HG03469 (cell line): ENCODE data around the gene DIPK2A.

Source experiments
- ATAC-seq: cut with Tn5 transposase; IDR thresholded peaks from one replicate; pipeline ENCODE4 v1.9.1; 2021; ENCODE audit warnings: mild to moderate bottlenecking, moderate library complexity, moderate number of reproducible peaks; ENCODE audit not compliant: unreplicated experiment

The DIPK2A gene

DNA sequence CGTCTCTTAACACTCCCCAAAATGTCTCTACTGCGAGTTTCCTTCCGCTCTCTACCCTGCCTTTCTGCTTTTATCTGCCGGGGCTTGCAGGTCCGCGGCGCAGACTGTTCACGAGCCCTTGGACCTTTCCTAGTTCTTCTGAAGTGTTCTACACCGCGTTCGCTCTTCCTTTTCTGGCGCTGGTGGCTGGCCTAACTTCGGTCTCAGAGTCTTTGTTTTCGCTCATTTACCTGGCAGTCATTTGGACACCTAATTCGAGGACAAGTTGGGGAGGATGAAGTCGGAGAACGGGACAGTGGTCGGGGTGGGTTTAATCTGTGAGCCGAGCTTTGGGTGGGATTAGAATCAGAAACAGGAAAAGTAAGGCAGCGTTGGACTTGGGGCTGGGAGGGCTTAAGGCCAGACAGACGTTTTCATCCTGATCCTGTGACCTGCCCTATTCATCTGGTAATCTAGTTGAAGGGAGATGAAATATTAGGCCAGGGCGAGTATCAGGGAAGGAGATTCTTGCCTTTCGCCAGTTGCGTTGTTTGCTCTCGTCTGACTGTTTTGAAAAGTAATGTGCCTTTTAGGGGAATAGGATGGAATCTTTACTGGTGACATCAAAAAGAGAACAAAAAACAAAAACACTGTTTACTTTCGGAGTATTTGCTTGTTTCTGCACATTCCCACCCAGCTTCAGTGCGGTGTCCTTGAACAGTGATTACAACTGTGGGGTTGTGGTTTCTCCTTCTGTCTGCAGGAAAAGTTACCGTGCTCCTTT lies 1.8 kb downstream of the DIPK2A start:
- ATAC-seq, result peak; percentile 21

DNA sequence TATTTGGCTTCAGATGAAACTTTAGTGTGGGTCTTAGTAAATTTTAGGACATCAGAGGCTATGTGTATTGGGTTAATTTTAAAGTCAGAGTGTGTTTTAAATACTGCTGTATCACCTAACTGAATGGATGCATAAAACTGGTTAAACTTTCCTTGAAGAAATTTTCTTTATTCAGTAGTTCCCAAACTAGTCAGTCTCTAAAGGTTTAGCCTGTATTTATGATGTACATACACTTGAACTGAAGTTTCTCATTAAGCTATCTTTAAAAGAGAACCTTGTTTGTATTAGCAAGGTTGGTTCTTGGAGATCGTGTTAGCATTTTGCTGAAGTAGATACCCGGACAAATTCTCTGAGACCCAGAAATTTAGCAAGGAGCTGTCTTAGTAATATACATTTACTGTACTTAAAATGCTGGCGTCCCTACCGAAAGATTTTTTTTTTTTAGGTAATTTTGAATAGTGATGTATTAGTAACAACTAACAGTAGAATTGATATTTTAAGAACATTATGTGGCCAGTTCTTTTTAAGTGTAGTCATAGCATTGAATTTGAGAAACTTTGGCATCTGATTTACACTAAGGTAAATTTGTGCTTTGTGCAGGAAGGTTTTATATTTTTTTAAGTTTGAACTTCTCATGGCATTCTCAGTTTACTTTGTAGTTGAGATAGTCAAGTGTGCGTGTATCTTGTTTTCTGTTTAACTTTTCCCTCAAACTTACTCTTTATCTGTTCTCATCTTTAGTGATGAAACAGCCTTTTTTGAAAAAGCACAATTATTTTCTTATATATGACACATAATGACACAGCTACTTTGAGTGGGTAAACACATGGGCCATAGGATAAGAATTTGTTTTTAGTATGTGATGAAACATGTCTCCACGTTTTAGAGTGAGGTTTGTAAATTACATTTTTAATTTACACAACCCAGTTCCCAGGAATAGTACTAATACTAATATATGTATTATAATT lies 2.9 kb downstream of the DIPK2A start:
- no peak for ATAC-seq

DNA sequence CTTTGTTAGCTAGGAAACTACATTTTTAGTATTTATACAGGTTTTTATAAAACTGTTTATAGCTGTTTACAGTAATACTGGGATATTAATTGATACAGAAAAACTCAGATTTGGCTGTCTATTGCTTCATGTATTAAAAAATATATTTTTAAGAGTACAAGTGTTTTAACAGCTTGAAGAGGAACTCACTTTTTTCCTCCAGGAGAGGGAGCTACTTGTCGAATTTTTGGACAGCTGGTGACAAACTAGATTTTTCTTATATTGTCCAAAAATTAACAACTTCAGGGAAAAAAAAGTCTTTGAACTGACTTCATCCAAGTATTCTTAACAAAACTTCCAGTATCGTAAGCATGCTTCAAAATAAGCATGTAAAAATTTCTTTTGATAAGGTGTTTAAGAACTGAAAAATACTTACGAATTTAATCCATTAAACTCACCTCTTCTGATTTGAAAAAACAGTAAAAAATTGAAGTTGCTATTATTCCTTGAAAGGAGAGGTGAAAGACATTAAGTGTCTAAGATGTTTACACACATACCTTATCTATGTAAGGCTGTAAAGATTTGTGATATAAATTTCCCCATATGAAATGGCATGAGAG lies 4.0 kb downstream of the DIPK2A start:
- ATAC-seq, result no peak

DNA sequence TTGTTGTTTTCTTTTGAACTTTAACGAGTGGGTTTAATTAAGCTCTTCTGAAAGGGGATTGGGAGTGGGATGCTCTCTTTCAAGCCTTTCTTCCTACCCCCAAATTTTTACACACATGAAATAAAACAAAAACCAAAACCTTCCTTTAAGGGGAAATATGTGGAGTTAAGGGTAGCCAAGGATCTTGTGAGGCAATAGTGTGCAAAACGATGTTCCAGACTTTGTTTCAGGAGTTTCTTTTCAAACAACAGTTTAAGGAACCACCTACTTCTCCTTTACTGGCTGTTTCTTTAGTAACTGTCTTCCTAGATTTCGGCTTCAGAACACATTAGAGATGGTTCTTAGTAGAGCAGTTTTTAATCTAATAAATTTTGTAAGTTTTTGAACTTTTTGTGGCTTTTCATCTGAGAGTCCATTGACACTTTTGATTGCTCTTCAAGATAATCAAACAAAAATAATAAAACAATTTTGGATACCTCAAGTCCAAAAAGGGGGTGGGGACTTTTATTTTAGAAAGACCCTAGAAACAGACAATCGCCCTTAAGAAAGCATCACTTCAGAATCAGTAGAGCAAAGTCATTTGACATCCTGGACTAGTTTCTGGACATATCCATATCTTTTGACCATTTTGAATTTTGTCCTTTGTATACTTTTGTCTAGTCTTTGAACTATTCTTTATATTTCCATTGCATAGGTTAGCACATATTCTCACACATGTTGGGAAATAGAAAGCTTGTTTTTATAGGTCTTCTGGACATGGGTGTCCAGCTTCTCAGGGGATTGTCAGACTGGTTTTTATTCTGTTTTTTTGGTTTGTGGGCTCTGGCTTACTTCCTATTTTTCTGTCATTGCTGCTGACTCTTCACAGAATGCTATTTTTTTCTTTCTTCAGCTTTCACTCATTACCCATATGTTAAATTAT lies 6.0 kb downstream of the DIPK2A start:
- ATAC-seq, result peak; percentile 28

DNA sequence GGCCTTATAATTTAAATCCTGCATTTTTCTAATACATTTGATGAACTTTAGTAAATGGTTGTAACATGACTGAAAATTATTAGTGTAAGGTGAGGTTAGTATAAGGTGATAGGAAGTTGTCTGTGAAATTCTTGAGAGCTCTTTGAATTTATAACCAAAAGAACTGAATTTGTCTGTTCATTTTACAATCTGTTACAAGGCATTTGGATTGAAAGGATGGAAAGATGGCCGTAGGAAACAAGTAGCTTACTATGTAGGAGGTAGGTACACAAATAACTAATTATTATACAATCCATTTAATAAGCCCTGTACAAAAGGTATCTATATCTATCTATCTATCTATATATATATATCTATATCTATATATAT lies 6.6 kb downstream of the DIPK2A start:
- ATAC-seq, result no peak

DNA sequence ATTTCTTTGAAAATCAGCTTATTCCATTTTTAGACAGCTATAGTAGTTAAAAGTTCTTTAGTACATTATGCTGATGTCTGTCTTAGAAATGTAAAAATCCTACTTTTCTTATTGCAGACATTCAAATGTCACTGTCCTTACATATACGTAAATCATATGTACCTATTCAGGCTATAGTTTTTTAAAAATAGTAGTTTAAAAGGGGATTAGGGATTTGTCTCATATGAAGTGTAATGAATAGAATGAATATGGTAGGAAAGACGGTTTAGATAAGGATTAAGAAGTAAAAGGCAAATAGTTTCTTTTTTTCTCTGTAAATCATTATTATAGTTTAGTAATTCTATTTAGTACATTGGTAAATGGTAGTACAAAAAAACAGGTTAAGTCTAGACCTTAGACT lies 7.4 kb downstream of the DIPK2A start:
- ATAC-seq, result no peak

DNA sequence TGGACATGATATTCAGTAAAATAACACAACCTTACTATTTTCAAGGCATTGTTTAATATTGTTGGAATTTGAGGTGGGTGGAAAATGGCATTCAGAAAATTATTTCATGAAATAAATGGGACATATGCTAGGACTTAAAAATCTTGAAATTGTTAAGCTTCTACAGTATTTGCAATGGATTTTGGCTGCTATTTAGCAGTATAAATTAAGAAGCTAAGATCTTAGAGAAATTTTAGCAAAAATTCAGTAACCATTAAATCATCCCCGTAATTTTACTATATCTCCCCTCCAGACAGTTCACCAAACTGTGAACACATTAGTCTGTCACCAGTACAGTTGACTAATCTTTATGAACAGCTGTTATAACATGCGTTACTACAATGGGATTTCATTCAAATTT lies 8.2 kb downstream of the DIPK2A start:
- no peak for ATAC-seq

DNA sequence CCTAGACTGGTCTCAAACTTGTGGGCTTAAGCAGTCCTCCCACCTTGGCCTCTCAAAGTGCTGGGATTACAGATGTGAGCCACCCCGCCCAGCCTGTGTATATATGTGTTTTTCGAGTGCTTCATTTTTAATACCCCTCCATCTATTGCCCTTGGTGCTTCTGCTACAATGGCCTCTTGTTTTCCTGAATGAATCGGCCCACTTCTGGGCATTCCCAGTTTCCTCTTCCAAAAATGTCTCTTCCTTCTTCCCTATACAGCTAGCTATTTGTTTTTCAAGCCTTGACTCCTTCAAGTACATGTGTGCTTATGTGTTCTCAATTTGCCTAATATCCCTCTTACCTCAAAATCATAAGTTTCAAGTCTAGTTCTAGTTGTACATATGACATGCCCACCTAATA lies 16.7 kb downstream of the DIPK2A start:
- ATAC-seq, result no peak

DNA sequence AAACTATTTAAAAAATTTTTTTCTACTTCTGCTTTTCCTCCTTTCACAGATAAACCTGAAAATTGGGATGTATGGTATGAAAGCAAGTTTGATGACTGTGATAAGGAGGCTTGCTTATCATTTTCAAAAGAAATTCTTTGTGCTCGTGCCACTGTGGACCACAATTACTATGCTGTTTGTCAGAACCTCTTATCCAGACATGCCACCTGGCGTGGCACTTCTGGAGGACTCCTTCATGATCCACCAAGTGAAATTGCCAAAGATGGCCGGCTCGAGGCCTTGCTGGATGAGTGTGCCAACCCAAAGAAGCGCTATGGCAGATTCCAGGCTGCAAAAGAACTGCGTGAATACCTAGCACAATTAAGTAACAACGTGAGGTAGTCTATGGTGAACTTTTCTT lies 17.8 kb downstream of the DIPK2A start:
- no peak for ATAC-seq

DNA sequence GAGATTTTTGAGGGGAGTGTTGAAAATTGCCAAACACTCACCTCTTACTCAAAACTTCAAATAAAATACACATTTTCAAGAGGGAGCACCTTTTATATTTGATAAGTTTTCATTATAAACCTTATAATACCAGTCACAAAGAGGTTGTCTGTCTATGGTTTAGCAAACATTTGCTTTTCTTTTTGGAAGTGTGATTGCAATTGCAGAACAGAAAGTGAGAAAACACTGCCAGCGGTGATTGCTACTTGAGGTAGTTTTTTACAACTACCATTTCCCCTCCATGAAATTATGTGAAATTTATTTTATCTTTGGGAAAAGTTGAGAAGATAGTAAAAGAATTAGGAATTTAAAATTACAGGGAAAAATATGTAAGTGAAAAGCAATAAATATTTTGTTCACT lies 20.1 kb downstream of the DIPK2A start:
- ATAC-seq, result no peak

DNA sequence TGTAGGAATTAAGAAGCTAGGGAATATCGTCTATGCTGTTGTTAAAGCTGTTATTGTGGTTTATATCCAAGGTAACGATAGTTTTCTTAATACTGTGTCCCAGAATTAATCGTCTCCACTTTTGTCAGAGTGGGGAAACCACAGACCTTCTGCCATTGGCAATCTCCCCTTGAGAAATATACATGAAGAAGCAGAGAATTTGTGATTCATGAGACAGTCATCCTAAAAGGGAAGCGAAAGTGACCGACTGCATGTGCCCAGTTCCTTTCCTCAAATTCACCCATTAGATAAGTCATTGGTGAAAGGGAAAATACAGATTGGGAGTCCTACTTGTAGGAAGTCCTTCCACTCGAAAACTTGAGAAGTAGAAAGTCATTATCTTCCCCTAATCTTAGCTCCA lies 26.6 kb downstream of the DIPK2A start:
- ATAC-seq, result peak; percentile 41

DNA sequence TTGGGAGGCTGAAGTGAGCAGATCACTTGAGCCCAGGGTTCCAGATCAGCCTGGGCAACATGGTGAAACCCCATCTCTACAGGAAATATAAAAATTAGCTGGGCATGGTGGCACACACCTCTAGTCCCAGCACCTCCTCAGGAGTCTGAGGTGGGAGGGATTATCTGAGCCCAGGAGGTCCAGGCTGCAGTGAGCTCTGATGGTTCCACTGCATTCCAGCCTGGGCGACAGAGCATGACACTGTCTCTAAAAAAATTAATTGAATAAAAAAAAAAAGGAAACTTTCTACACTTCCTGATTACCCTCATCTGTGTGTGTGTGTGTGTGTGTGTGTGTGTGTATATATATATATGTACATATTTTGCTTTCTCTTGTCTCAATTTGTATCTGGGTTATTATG lies 31.4 kb downstream of the DIPK2A start:
- no peak for ATAC-seq

DNA sequence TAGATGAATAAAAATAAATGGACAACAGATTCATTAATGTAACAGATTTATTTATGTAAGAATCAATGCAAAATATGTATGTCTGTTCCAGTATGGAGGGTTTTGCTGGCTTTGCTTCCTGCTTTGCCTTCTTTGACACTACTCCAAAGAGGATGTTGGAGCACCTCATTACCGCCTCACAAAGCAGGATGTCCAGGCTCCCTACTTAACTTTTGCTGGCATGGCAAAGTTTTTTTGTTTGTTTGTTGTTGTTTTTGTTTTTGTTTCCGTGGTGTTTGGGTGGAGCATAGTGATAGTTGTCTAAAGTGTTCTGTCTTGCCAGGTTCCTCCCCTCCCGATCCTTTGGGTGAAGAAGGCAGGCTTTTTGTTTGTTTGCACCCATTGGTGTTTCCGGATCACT lies 38.7 kb downstream of the DIPK2A start:
- no peak for ATAC-seq

DNA sequence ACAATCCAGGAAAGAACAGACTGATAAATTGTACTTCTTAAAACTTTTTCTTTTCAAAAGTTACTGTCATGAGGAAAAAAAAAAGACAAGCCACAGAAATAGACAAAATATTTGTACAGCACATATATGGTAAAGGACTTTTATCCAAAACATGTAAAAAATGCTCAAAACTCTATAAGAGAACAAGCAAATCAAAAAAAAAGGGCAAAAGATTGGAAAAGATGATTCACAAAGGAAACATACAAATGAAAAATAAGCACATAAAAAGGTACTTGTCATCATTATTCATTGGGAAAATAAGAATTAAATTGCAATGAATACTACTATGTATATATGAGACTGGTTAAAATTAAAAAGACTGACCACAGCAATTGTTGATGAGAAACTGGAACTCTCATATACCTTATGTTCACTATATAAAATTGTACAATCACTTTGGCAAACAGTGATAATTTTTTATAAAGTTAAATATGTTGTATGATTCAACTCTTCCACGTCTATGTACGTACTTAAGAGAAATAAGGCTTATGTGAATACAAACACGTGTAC lies 39.7 kb downstream of the DIPK2A start:
- no peak for ATAC-seq

DNA sequence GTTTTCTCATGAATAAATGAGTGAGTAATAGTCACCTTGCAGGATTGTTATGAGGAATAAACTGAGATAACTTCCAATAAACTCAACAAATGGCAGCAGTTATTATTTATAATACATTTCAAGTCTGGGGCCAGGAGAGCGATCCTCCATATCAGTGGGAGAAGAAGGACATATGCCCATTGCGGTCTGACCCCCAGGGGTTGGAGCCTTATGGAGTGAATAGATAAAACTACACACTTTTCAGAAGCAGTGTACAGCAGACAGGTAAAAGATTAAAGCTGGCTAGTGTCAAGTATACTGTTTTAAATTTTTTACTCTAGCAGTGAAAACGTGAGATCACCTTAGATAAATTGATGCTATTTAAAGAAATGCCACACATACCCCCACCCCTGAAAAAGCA lies 43.5 kb downstream of the DIPK2A start:
- no peak for ATAC-seq

DNA sequence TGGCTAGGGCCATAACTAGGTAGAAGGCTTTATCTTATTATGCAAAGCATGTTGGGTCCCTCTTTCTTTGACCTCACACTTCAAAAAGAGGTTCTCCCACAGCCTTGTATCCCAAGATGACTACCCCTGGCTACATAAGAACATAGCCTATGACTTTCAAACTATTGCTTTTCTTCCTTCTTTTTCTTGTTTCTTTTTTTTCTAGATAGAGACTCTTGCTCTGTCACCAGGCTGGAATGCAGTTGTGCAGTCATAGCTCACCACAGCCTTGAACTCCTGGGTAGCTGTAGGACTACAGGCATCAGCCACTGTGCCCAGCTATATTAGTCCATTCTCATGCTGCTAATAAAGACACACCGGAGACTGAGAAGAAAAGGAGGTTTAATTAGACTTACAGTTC lies 47.2 kb downstream of the DIPK2A start:
- no peak for ATAC-seq
